Choroid plexus epithelial cell (primary cell): ENCODE measurements around the gene ID3.
"Not testable (repeated sequence)": the region's sequence is repeated elsewhere in the genome, so short reads cannot be mapped to it uniquely, and the experiment has no call there.

ENCODE experiments used
- DNase-seq: peaks from one replicate; pipeline ENCODE4 v3.0.0-alpha.2; 2010; ENCODE audit warnings: low read depth
- H3K4me3 ChIP-seq: 2 replicates; pipeline ENCODE4 v1.5.1; 2011; ENCODE audit warnings: low read depth, mild to moderate bottlenecking, control low read depth, low read length, moderate library complexity
- CTCF ChIP-seq: conservative IDR thresholded peaks from 2 replicates; pipeline ENCODE4 v1.5.1; 2011; ENCODE audit warnings: low read depth, mild to moderate bottlenecking, control low read depth, inconsistent platforms, low read length, moderate library complexity

Gene ID3

GRCh38 chr1:23585321-23586022 is 26.2 kb upstream of the ID3 start:
- no peak for TF ChIP-seq CTCF
- peak; percentile 98 for DNase-seq
- no peak overlapping the region for H3K4me3 ChIP-seq

- DNase-seq, H3K4me3 ChIP-seq: not testable (repeated sequence)
Observed at GRCh38 chr1:23583727-23584126, 24.4 kb upstream of the ID3 start.

GRCh38 chr1:23582820-23583219 is 23.5 kb upstream of the ID3 start:
- no peak for DNase-seq

GRCh38 chr1:23581219-23581618 is 21.9 kb upstream of the ID3 start:
- H3K4me3 ChIP-seq, result no peak overlapping the region
- no peak for TF ChIP-seq CTCF
- peak; percentile 93 for DNase-seq

More at GRCh38 chr1:23582820-23583219, 23.5 kb upstream of the ID3 start:
- no peak for TF ChIP-seq CTCF
- H3K4me3 ChIP-seq, result no peak overlapping the region

GRCh38 chr1:23578997-23579363 is 19.7 kb upstream of the ID3 start:
- TF ChIP-seq CTCF, result no peak
- no peak for DNase-seq
- no peak overlapping the region for H3K4me3 ChIP-seq

GRCh38 chr1:23578311-23578996 is 19.2 kb upstream of the ID3 start:
- no peak overlapping the region for H3K4me3 ChIP-seq
- peak; percentile 57 for DNase-seq
- no peak for TF ChIP-seq CTCF

GRCh38 chr1:23577056-23578004 is 18.0 kb upstream of the ID3 start:
- no peak for TF ChIP-seq CTCF

More at GRCh38 chr1:23577056-23578004, 18.0 kb upstream of the ID3 start:
- H3K4me3 ChIP-seq, result peak overlapping the region; percentile 29
- DNase-seq, result peak; percentile 97
